H1 (cell line): Measurements from ENCODE around the gene ASB14. TPM values are rescaled to one million over a fixed set of nuclear protein-coding genes. Genes with fewer than 3 reads are reported as not detected.
"Not testable (repeated sequence)": the region's sequence is repeated elsewhere in the genome, so short reads cannot be mapped to it uniquely, and the experiment has no call there.

Experiments used
- CTCF ChIA-PET: fragments of 300-600 bp; sonication (Branson Sonifier 250); formaldehyde crosslinking; loops from one replicate; lab custom pipeline; 2021; ENCODE audit not compliant: partially characterized antibody; lab: Charles Lee
- POLR2A ChIA-PET: fragments of 300-600 bp; sonication (Branson Sonifier 250); formaldehyde crosslinking; loops from one replicate; lab custom pipeline; 2021; ENCODE audit warnings: inconsistent platforms; ENCODE audit not compliant: partially characterized antibody; lab: Charles Lee
- DNase-seq, 2 experiments: peaks; one replicate each; pipeline versions ENCODE4 v3.0.0 to v3.0.0-alpha.2; 2010 to 2022; ENCODE audit warnings: low spot score in 2 of 2, low read depth in 1 of 2, mixed read lengths in 1 of 2
- FAIRE-seq: peaks from 2 replicates; lab custom pipeline; 2011; peaks lifted over from hg19 to GRCh38; lab: Jason Lieb, UNC
- H2AFZ ChIP-seq: 2 replicates; pipeline ENCODE4 v1.8.1; 2012; ENCODE audit warnings: low read length, inconsistent platforms
- H2AK5ac ChIP-seq: 2 replicates; pipeline ENCODE4 v1.6.1; 2013; ENCODE audit warnings: low read depth, low read length
- H2BK120ac ChIP-seq: replicated peaks from 2 replicates; pipeline ENCODE3; 2013; ENCODE audit warnings: low read depth, low read length, inconsistent platforms
- H2BK12ac ChIP-seq: 2 replicates; pipeline ENCODE4 v1.6.1; 2013; ENCODE audit warnings: low read depth, low read length
- H2BK15ac ChIP-seq: 2 replicates; pipeline ENCODE4 v1.6.1; 2013; ENCODE audit warnings: low read length
- H2BK20ac ChIP-seq: 2 replicates; pipeline ENCODE4 v1.6.1; 2013; ENCODE audit warnings: low read length
- H2BK5ac ChIP-seq: 2 replicates; pipeline ENCODE4 v1.6.1; 2013; ENCODE audit warnings: low read depth, low read length
- H3K14ac ChIP-seq: 2 replicates; pipeline ENCODE4 v1.6.1; 2013; ENCODE audit warnings: inconsistent platforms; ENCODE audit not compliant: insufficient read length
- H3K18ac ChIP-seq: 2 replicates; pipeline ENCODE4 v1.6.1; 2013; ENCODE audit warnings: low read length; ENCODE audit errors: extremely low read depth
- H3K23ac ChIP-seq: 2 replicates; pipeline ENCODE4 v1.6.1; 2013; ENCODE audit warnings: inconsistent platforms; ENCODE audit not compliant: insufficient read length
- H3K23me2 ChIP-seq: 2 replicates; pipeline ENCODE4 v1.6.1; 2013; ENCODE audit warnings: low read depth, low read length
- H3K27ac ChIP-seq: 2 replicates; pipeline ENCODE4 v1.6.1; 2011; ENCODE audit warnings: low read depth, low read length, inconsistent platforms
- H3K27me3 ChIP-seq, 4 experiments: replicated peaks in 1 of 4; 1 replicate in 1 of 4; 2 replicates in 3 of 4; pipeline versions ENCODE4 v1.6.1 to v1.8.1; 2011 to 2013; ENCODE audit warnings: low read length in 3 of 4, mild to moderate bottlenecking in 3 of 4, inconsistent platforms in 2 of 4, mixed read lengths in 2 of 4, moderate library complexity in 1 of 4; ENCODE audit not compliant: control insufficient read depth in 3 of 4, insufficient read depth in 3 of 4; ENCODE audit errors: extremely low read depth in 1 of 4
- H3K36me3 ChIP-seq, 4 experiments: 2 replicates each; pipeline versions ENCODE4 v1.6.1 to v1.8.1; 2011 to 2013; ENCODE audit warnings: mild to moderate bottlenecking in 4 of 4, low read length in 3 of 4, moderate library complexity in 2 of 4, control low read depth in 1 of 4, inconsistent platforms in 1 of 4; ENCODE audit not compliant: insufficient read depth in 4 of 4, control insufficient read depth in 2 of 4
- H3K4ac ChIP-seq: replicated peaks from 2 replicates; pipeline ENCODE3; 2013; ENCODE audit warnings: low read length, low read depth, mixed read lengths, inconsistent platforms; ENCODE audit not compliant: insufficient read length
- H3K4me1 ChIP-seq, 4 experiments: replicated peaks in 1 of 4; 1 replicate in 1 of 4; 2 replicates in 3 of 4; pipeline versions ENCODE4 v1.6.1 to v1.8.1; 2011 to 2013; ENCODE audit warnings: low read length in 3 of 4, inconsistent platforms in 2 of 4, mixed read lengths in 1 of 4; ENCODE audit not compliant: insufficient read depth in 4 of 4, control insufficient read depth in 3 of 4
- H3K4me2 ChIP-seq, 2 experiments: 2 replicates each; pipeline versions ENCODE4 v1.6.1 to v1.8.1; 2011 to 2013; ENCODE audit warnings: low read depth in 2 of 2, low read length in 2 of 2, control low read depth in 1 of 2, inconsistent platforms in 1 of 2, mild to moderate bottlenecking in 1 of 2; ENCODE audit not compliant: insufficient read depth in 1 of 2
- H3K4me3 ChIP-seq, 4 experiments: fragments of 200-600, 300-600 bp in 1 of 4; sonication (generic), shearing (Covaris generic), sonication (Bioruptor Twin) in 1 of 4; 2 replicates each; pipeline versions ENCODE4 v1.5.1 to v1.8.1; 2011 to 2016; ENCODE audit warnings: low read length in 4 of 4, low read depth in 3 of 4, control low read depth in 2 of 4, inconsistent platforms in 2 of 4, mild to moderate bottlenecking in 2 of 4, mixed read lengths in 1 of 4, moderate library complexity in 1 of 4; ENCODE audit not compliant: insufficient read depth in 2 of 4; ENCODE audit errors: extremely low read depth in 1 of 4
- H3K56ac ChIP-seq: replicated peaks from 2 replicates; pipeline ENCODE3; 2013; ENCODE audit warnings: low read depth, mild to moderate bottlenecking, mixed read lengths, low read length, inconsistent platforms; ENCODE audit not compliant: insufficient read length
- H3K79me1 ChIP-seq: 2 replicates; pipeline ENCODE4 v1.6.1; 2013; ENCODE audit warnings: low read depth, low read length, control low read depth
- H3K79me2 ChIP-seq, 2 experiments: 2 replicates each; pipeline versions ENCODE4 v1.6.1 to v1.8.1; 2012 to 2013; ENCODE audit warnings: low read length in 2 of 2, mild to moderate bottlenecking in 2 of 2, inconsistent platforms in 1 of 2; ENCODE audit not compliant: insufficient read depth in 2 of 2, control insufficient read depth in 1 of 2
- H3K9ac ChIP-seq, 4 experiments: replicated peaks in 1 of 4; 1 replicate in 1 of 4; 2 replicates in 3 of 4; pipeline versions ENCODE4 v1.6.1 to v1.8.1; 2011 to 2013; ENCODE audit warnings: low read depth in 3 of 4, low read length in 3 of 4, control low read depth in 2 of 4, mild to moderate bottlenecking in 2 of 4, moderate library complexity in 2 of 4, inconsistent platforms in 1 of 4; ENCODE audit errors: extremely low read depth in 1 of 4
- H3K9me3 ChIP-seq, 2 experiments: 2 replicates each; pipeline versions ENCODE4 v1.6.1 to v1.8.1; 2012 to 2013; ENCODE audit warnings: mild to moderate bottlenecking in 2 of 2, moderate library complexity in 2 of 2, control low read depth in 1 of 2, inconsistent platforms in 1 of 2, low read depth in 1 of 2, low read length in 1 of 2, mixed read lengths in 1 of 2; ENCODE audit not compliant: insufficient read depth in 2 of 2
- H4K20me1 ChIP-seq, 2 experiments: replicated peaks in 1 of 2; 2 replicates each; pipeline versions ENCODE3 to v1.8.1; 2011 to 2013; ENCODE audit warnings: inconsistent platforms in 2 of 2, low read length in 2 of 2, mild to moderate bottlenecking in 1 of 2; ENCODE audit not compliant: insufficient read depth in 2 of 2, control insufficient read depth in 1 of 2
- H4K5ac ChIP-seq: 2 replicates; pipeline ENCODE4 v1.6.1; 2013; ENCODE audit warnings: low read length, low read depth, mixed read lengths, inconsistent platforms; ENCODE audit not compliant: insufficient read length
- H4K8ac ChIP-seq: 2 replicates; pipeline ENCODE4 v1.8.0; 2013; ENCODE audit warnings: mild to moderate bottlenecking, moderate library complexity, low read length, inconsistent platforms; ENCODE audit not compliant: insufficient read depth; ENCODE audit errors: extremely low read depth
- H4K91ac ChIP-seq: replicated peaks from 2 replicates; pipeline ENCODE3; 2013; ENCODE audit warnings: low read length, mixed read lengths, inconsistent platforms; ENCODE audit not compliant: insufficient read length
- RBBP5 ChIP-seq: IDR thresholded peaks from 2 replicates; pipeline ENCODE4 v1.7.1; 2012; ENCODE audit warnings: low read depth, mild to moderate bottlenecking, inconsistent platforms, low read length, moderate library complexity, borderline replicate concordance
- WGBS, 2 experiments: shearing (Covaris generic) in 1 of 2; methylation state at CpG; one replicate each; pipeline versions ENCODE4 v1.1.6 to v1.1.7; 2013 to 2015; ENCODE audit warnings: low lambda C conversion rate in 2 of 2, mixed read lengths in 2 of 2, inconsistent platforms in 1 of 2, low coverage in 1 of 2, missing lambda C conversion rate in 1 of 2; ENCODE audit not compliant: insufficient replicate concordance in 2 of 2, insufficient coverage in 1 of 2, insufficient read length in 1 of 2; ENCODE audit errors: extremely low coverage in 1 of 2, missing lambda C conversion rate in 1 of 2; 5-methylcytosine and 5-hydroxymethylcytosine counted together
- polyA plus RNA-seq, 7 experiments: library from polyadenylated mRNA; depleted of rRNA in 3 of 7; stranded (reverse) in 5 of 7; unstranded in 2 of 7; fragments of >200 nt in 5 of 7; fragments of 200-250 nt in 2 of 7; gene quantifications; 1 replicate in 5 of 7; 2 replicates in 1 of 7; 4 replicates in 1 of 7; pipeline versions ENCODE4 v1.2.1 to v1.2.3, GENCODE V29; 2011 to 2013; ENCODE audit warnings: missing spikeins in 2 of 7, mixed read lengths in 2 of 7
- total RNA-seq: library from RNA; stranded (reverse); fragmentation: NEBNext Ultra II Directional; extraction: Animal tissue kit (Norgen Biotek cat#: 25700); gene quantifications from 2 replicates; pipeline ENCODE4 v1.2.1, GENCODE V29; 2021

Gene ASB14
- total and polyA plus RNA-seq, 2 of the 8 experiments (the other 6 are each of a cell fraction or from before 2014, with no cell fraction given), result not detected

GRCh38 chr3:57292159-57292896 lies at the start of gene ASB14 (continued):
- no peak for TF ChIP-seq RBBP5
- TF ChIP-seq, all 59 proteins: peak for 0

DNA sequence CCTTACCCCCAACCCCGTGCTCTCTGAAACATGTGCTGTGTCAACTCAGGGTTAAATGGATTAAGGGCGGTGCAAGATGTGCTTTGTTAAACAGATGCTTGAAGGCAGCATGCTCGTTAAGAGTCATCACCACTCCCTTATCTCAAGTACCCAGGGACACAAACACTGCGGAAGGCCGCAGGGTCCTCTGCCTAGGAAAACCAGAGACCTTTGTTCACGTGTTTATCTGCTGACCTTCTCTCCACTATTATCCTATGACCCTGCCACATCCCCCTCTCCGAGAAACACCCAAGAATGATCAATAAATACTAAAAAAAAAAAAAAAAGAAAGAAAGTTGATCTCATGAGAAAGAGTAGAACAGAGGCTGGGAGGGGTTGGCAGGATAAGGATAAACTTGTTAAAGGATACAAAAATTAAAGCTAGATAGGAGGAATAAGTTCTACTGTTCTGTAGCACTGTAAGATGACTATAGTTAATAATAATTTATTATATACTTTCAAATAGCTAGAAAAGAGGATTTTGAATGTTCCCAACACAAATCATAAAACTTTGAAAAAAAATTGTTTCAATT lies 46.7 kb upstream of the ASB14 start:
- H2BK15ac ChIP-seq, H3K4me1 ChIP-seq, H4K8ac ChIP-seq, H3K4me2 ChIP-seq, CTCF ChIA-PET, H3K9ac ChIP-seq, H4K20me1 ChIP-seq, H3K4me3 ChIP-seq, H3K23me2 ChIP-seq, H2BK5ac ChIP-seq, DNase-seq, H3K36me3 ChIP-seq, H2AFZ ChIP-seq, H2AK5ac ChIP-seq, H3K23ac ChIP-seq, H4K91ac ChIP-seq, POLR2A ChIA-PET, H3K14ac ChIP-seq, H3K18ac ChIP-seq, H2BK12ac ChIP-seq, H3K79me1 ChIP-seq, H4K5ac ChIP-seq, H3K79me2 ChIP-seq, H2BK20ac ChIP-seq, FAIRE-seq, H3K27ac ChIP-seq, H3K27me3 ChIP-seq, H3K56ac ChIP-seq, H2BK120ac ChIP-seq, H3K4ac ChIP-seq: not testable (repeated sequence)
- 93% methylated on average over 3 of the region's 7 CpGs; no CpG with 5 or more reads in 1 of the 2 experiments for WGBS, 2 experiments
- H3K9me3 ChIP-seq, result peaks cover 0 to 10% of the 10 kb centered on the region in 2 experiments; a peak in 2 of 4 replicates
